ENCODE data around the gene COBL. TPM values are rescaled to one million over a fixed set of nuclear protein-coding genes. Genes with fewer than 3 reads are reported as not detected.

COBL gene
- total RNA-seq, 4 donors from 2014 or later, result under 0.01 to 7.7 (median 2.6) TPM

GRCh38 chr7:51078653-51079052 is 238.0 kb downstream of the COBL start:
- Histone ChIP-seq H3K27ac (no peak overlapping the region), H3K4me3 (no peak overlapping the region), H3K4me1 (no peaks in the 10 kb centered on the region), H3K9me3 (no peaks in the 10 kb centered on the region), H3K27me3 (no peaks in the 10 kb centered on the region), H3K36me3 (no peaks in the 10 kb centered on the region)
- TF ChIP-seq POLR2A (IDR thresholded peaks at IDR 0.05), result no peak
- TF ChIP-seq CTCF (IDR thresholded peaks at IDR 0.05), result no peak
- DNase-seq, result no peak
- intact Hi-C loops (cut with DNase I; ENCODE audit: low total_unique reads), result no loop called here

- no peaks in the 10 kb centered on the region for H3K27me3 ChIP-seq
- intact Hi-C loops (cut with DNase I; ENCODE audit: low total_unique reads), result no loop called here
- DNase-seq, result no peak
- H3K27ac ChIP-seq, result no peak overlapping the region
- no peaks in the 10 kb centered on the region for H3K9me3 ChIP-seq
- no peak for TF ChIP-seq POLR2A (IDR thresholded peaks at IDR 0.05)
- TF ChIP-seq CTCF (IDR thresholded peaks at IDR 0.05), result no peak
- no peaks in the 10 kb centered on the region for H3K36me3 ChIP-seq
- H3K4me3 ChIP-seq, result no peak overlapping the region
- H3K4me1 ChIP-seq, result no peaks in the 10 kb centered on the region
These were observed 238.6 kb downstream of the COBL start for GRCh38 chr7:51077987-51078370.

- H3K27me3 ChIP-seq, result no peaks in the 10 kb centered on the region
- no peaks in the 10 kb centered on the region for H3K36me3 ChIP-seq
- no peak for TF ChIP-seq CTCF (IDR thresholded peaks at IDR 0.05)
- TF ChIP-seq POLR2A (IDR thresholded peaks at IDR 0.05), result no peak
- H3K4me1 ChIP-seq, result no peaks in the 10 kb centered on the region
- H3K9me3 ChIP-seq, result no peaks in the 10 kb centered on the region
- no peak overlapping the region for H3K4me3 ChIP-seq
- DNase-seq, result no peak
- intact Hi-C loops (cut with DNase I; ENCODE audit: low total_unique reads), result no loop called here
- H3K27ac ChIP-seq, result no peak overlapping the region
These were observed 239.2 kb downstream of the COBL start for GRCh38 chr7:51077316-51077986.

- Histone ChIP-seq H3K27me3 (no peaks in the 10 kb centered on the region), H3K27ac (no peak overlapping the region), H3K4me1 (no peaks in the 10 kb centered on the region), H3K36me3 (no peaks in the 10 kb centered on the region), H3K4me3 (no peak overlapping the region), H3K9me3 (no peaks in the 10 kb centered on the region)
- no peak for DNase-seq
- intact Hi-C loops (cut with DNase I; ENCODE audit: low total_unique reads), result no loop called here
- no peak for TF ChIP-seq POLR2A (IDR thresholded peaks at IDR 0.05)
- TF ChIP-seq CTCF (IDR thresholded peaks at IDR 0.05), result no peak
These were observed 240.7 kb downstream of the COBL start for GRCh38 chr7:51075681-51076580.

GRCh38 chr7:51073171-51073570 is 243.4 kb downstream of the COBL start:
- TF ChIP-seq CTCF (IDR thresholded peaks at IDR 0.05), result no peak
- no peak for TF ChIP-seq POLR2A (IDR thresholded peaks at IDR 0.05)
- no peak for DNase-seq
- no peaks in the 10 kb centered on the region for H3K9me3 ChIP-seq
- H3K36me3 ChIP-seq, result no peaks in the 10 kb centered on the region
- intact Hi-C loops (cut with DNase I; ENCODE audit: low total_unique reads), result no loop called here
- H3K4me3 ChIP-seq, result no peak overlapping the region
- no peak overlapping the region for H3K27ac ChIP-seq
- no peaks in the 10 kb centered on the region for H3K4me1 ChIP-seq
- H3K27me3 ChIP-seq, result no peaks in the 10 kb centered on the region

All from uterus (tissue), 4 donors.